Iris pigment epithelial cell (primary cell): ENCODE data around the gene C17orf67.

Experiments
- DNase-seq: peaks from one replicate; pipeline ENCODE4 v3.0.0-alpha.2; 2011; ENCODE audit warnings: low read depth

The C17orf67 gene

DNA sequence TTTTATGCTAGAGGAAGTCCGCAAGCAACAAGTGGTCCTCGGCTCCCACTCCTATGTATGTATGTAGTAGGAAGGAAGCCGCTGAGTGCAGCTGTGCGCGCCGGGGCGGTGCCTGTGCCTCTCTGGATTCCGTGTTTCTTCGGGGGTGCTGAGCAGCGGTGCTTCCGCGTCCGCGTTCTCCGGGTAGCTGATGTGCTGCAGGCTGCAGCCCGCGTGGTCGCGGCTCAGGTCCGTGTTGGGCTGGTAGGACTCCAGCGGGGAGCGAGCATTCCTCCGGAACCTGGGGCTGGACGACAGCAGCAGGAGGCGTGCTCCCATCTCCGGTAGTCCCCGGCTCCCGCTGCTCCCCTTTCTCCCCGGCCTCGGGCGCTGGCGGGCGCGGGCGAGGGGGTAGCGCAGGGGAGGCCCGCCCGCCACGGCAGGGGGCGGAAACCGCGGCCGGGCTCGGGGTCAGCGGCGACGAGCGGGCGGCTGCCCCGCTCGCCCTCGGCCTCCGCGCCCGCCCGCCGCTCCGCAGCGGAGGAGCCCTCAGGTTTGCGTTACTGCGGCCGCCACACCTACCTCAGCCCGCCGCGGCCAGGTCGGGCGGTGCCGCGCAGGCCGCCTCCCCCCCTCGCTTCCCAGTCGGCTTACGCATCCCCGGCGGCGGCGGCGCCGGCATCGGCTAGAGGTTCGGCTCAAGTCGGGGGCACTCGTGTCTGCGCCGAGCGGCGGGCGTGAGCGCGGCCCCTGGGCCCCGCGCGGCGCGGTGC, 487 bp downstream of the C17orf67 start:
- peak; percentile 87 for DNase-seq

DNA sequence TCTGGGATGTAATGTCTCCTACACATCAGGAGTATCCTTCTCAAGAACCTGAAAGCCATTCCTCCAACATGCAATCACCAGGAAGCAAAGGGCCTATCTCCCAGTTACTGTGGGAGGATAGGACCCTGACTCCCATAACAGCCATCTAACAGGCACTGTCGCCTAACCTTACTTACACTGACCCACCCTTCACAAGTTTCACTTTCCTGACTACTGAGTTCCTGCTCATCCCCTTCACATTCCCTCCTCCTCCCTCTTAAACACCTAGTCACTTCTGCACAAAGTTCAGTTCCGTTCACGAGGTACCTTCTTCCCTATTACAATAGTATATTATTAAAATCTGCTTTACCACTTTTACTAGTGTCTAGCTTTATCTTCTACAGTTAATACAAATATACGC, 1.3 kb downstream of the C17orf67 start:
- no peak for DNase-seq

DNA sequence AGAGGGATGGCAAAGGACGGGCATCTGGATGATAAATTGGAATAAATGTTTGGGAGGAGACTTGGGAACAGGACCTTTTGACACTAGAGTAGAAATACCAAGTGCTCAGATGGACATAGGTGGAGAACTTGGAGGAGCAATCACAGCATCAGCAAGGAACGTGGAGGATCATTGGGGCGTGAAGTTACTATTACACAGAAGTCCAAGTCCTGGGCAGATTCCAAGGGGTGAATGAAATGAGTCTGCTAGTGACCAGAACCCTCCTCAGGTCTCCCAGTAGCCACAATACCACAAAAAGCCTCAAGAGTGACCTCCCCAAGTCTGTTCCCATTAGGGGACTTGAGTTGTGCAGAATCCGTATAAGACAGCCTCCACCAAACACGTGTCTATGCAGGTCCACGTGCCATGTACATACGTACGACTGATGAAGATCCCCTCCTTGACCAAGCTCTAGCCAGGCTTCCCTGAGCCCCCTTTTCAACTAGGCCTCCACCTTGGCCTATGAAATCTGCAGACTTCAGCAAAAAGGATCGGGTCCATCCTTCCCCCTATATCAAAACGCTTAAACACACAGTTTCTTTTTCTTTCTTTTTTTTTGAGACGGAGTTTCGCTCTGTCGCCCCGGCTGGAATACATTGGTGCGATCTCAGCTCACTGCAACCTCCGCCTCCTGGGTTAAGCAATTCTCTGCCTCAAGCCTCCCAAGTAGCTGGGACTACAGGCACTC, 2.2 kb downstream of the C17orf67 start:
- no peak for DNase-seq

DNA sequence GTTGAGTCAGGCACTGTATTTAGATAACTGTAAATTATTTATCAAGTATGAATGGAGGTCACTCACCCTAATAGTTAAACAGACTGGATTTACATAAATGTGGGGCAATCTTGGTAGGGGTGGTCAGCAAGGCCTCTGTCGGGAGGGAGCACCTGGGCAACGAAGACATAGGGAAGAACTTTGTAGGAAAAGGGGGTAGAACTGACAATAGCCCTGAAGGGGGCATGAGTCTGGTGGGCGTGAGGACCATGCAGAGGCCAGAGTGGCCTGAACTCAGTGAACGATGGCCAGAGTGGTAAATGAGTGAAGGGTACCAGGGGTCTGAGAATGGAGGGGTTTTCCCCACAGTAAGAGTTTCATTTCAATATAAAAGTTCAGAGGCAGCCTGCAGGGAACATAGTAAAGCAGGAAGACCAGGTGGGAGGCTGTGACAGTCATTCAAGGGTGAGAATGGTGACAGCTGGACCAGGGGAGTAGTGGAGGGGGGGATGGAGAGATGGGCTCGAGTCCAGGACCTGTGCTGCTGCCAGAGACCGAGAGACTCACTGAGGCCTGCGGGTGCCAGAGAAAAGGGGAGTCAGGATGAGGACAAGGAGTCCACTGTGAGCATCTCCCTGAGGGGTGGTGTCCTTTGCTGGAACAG, 2.9 kb downstream of the C17orf67 start:
- no peak for DNase-seq

DNA sequence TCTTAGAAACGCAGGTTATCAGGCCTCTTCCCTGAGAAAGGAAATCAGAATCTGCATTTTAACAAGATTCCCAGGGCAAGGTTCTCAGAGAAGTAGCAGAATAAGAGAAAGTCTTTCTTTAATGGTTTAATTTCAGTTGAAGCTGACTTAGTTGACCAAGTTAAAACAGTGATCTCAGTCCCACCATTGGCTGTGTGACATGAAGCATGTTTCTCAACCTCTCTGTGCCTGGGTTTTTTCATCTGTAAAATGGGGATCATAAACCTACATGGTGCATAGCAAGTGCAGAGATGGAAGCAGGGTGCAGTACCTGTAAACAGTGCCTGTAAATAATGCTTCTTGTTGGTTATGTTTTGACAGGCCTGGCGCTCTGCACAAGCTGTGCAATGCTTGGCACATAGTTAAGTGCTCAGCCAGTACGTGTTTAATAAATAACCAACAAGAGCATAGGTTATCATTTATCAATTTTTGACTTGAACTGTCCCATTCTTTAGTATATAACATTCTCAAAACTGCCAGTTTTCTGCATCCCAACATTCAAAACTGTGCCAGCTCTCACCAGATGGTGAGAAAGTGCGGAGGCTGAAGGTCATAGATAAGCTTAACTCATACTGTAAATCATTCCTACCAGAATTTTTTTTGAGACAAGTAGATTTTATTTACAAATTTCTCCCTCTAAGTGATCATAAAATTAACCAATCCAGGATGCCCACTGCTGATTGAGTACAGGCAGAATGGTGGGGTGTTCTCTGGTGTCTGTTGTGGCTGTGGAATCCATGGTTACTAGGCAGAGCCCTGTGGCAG, 6.9 kb downstream of the C17orf67 start:
- no peak for DNase-seq

DNA sequence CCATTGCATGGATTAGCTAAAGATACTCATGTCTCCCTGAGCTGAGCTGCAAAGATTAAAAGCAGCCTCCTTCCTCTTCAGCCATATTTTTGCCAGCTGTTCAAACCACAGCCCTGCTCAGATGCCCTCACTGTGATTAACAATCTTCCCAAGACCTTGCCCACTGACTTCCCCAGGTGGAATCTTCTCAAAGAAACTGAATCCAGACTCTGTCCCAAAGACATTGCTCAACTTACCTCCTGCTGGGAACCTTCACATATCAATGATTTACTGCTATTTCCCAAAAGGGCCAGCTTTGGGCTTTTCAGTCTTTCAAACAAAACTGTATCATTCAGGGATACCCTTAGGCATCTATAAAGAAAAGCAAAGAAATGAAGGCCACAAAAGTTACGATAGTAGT, 9.2 kb downstream of the C17orf67 start:
- DNase-seq = no peak

DNA sequence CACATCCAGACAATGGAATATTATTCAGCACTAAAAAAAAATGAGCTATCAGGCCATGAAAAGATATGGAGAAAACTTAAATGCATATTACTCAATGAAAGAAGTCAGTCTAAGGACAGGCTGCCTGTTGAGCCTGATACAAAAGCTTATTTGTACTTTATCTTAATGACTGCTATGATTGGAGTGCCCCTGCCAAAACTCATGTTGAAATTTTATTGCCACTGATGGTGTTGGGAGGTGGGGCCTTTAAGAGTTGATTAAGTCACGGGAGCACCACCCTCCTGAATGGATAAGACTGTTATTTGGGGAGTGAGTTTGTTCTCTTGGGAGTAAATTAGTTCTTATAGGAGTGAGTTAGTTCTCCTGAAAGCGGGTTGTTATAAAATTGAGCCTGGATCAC, 9.9 kb downstream of the C17orf67 start:
- no peak for DNase-seq

DNA sequence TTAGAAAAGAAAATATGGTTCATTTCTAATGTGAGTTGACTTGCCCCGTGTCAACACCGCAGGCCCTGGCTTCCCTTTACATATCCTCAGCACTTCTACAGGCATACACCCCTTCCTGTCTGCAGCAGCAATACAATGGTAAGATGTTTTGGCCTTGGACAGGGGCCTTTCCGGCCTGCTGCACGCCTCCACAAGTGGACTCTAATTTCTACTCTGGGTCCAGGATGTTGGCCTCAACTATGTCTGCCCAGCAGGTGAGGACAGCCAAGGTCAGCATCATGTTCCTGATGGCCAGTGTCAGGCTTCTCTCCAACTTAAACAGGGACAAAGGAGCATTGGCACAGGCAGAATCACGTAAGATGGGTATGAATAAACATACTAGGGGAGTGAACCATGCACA, 11.0 kb downstream of the C17orf67 start:
- no peak for DNase-seq

DNA sequence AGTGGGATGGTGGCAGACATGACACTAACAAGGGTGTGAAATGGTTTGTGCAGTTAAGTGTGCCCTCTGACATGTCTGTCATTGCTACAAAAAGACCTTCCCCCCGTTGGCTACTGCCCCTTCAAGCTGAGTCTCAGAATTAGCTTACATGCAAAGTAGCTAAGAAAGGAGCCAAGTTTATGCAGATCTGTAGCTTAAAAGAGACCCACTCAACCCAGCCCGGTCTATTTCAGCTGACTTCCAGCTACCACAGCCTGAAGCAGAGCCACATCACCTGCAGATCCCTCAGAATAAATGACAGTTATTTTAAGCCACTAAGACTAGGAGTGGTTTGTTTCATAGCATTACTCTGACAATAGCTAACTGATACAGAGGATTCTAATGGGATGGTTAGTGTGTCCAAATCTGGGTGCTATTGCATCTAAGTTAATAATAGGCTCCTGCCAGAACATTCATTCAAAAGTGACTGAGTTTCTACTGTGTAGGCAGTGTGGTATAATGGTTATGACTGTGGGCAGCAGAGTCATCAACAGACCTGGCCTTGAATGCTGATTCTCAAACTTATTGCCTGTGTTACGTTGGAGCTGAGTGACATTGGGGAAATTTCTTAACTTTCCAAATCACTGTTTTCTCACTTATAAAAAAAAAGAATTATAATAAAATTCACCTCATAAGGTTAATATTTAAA, 11.7 kb downstream of the C17orf67 start:
- DNase-seq = no peak

DNA sequence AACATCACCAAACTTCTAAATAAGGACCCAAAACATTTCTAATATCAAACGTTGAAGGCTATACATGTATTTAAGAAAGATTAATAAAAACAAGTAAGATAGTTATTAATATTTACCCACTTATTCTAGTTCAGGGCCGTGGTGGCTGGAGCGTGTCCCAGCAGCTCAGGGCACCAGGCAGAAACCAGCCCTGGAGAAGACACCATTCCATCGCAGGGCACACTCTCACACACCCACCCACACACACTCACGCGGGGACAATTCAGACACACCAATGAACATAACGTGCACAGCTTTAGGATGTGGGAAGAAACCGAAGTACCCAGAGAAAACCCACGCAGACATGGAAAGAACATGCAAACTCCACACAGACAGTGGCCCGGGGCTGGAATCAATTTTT, 13.5 kb downstream of the C17orf67 start:
- no peak for DNase-seq

DNA sequence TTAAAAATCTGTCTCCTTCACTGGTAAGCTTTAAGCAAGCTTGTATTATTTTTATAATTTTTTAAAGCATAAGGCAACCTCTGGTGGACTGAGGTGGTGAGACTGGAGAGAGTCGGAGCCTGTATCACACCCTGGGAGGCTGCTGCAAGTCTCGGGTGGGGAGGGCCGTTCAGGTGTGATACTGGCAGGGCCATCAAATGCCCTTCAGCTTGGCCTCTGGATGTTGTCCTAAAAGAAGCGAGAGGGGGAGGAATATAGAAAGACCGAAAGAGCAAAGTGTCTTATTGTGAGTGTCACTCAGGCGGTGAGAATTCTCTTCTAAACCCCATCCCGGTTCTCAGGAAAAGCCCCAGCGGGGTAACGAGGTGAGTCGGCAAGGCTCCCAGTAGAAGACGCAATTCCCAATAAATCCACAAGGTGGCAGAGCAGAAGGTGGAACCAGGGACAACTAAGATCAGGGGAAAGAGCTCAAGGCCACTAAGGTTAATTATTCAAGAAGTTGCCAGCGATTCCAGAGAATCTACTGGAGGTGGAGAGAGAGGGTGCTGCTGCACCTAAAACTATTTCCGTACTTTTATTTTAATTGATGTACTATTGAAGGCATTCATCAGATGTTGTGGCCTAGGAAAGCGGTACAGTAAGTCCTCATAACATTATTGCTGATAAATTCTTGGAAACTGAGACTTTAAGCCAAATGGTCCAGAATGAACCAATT, 14.1 kb downstream of the C17orf67 start:
- peak; percentile 63 for DNase-seq

DNA sequence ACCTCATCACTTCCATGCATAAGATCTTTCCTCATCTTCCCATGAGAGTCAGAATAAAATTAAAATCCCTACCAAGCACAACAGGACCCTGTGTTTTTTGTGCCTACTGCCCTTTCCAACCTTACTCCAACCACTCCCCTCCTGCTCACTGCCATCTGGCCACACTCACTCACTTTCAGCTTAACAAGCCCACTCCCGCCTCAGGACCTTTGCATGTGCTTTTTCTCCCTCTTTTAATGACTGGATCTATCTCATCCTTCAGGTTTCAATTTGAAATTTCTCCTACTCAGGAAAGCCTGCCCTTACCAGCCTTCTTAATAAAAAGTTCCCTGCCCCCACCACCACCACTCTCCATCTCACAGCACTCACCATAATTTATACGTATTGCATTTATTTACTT, 14.7 kb downstream of the C17orf67 start:
- DNase-seq = no peak

DNA sequence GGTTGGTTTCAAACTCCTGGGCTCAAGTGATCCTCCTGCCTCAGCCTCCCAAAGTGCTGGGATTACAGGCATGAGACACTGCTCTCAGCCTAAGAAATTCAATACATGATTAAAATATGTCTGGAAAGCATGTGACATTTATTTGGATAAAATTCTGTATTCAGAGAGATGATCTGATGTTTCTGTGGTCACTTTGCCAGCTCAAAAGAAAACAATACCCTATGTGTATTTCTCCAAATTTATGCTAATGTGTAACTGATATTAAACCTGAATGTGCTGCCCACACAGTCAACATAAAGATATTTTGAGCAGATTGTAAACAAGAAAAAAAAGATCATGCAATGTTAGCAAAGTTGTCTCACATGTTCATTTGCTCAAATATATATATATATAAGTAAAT, 16.7 kb downstream of the C17orf67 start:
- no peak for DNase-seq

DNA sequence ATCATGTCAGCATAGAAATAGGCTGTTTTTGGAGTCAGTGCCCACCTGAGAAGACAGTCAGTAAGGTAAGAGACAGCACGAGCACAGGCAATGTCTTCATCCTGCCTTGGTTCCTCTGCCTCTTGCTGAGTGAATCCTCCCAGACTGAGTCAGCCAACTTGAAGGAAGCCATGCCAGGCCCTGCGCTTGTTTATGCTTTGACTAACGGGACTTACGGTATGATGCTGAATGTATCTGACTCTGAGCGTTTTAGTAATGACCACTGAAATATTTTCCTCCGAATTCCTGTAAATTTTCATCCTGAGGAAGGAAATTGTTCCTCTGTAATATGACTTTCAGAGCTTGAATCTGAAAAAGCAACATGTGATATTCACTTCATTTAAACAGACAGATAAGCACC, 18.0 kb downstream of the C17orf67 start:
- peak; percentile 87 for DNase-seq

DNA sequence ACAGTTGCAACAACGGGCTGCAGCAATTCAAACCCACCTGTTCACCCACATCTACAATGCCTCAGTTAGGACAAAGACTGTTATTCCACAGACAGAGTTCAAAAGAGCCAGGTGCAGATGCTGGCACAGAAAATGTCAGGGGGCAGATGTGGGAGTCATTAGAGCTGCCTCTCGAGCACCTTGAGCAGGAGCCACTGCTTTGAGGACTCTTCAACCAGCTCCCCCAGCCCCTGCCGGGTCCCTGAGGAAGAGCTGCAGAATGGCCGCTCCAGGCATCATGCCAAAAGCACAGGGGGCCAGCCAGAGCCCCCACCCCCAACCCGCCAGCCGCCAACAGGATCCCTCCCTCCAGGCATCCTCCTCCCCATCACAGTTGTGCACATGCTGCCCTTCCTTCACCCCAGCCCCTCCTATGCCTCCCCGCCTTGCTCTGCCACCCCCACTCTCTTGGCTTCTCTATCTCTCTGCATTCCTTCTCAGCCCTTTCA, 20.8 kb downstream of the C17orf67 start:
- DNase-seq = no peak

DNA sequence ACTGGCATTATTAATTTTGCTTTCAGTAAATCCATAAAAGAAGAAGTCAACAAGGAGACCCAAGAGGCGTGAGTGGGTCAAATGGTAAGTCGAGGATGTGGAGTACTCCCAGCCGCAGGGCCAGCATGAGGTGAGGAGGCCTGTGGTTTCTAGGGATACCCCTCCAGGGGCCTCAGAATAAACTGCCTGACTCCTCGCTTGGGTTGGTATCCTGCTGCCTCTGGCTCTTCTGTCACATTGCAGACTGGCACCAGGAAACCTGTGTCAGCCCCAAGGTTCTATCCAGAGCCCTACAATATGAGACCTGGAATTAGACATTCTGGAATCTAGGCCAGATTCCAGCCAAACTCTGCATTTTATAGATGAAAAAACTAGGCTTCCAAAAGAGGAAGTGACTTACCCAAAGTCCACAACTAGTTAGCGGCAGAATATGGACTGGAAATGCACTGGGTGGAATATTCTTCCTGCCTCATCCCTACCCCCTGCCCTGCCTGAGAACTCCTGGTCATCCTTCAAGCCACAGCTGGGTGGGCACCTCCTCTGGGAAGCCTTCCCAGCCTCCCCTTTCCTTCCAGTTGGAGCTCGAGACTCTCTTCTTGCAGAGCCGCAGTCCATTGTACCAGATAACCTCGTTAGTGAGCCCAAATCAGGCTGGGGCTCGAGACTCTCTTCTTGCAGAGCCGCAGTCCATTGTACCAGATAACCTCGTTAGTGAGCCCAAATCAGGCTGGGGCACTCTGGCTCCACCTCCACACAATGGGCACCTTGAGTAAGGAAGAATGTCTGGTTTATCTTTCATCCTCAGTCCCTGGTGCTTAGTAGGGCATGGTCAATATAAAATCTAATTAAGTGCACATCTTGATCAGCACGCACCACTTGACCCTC, 22.6 kb downstream of the C17orf67 start:
- no peak for DNase-seq

DNA sequence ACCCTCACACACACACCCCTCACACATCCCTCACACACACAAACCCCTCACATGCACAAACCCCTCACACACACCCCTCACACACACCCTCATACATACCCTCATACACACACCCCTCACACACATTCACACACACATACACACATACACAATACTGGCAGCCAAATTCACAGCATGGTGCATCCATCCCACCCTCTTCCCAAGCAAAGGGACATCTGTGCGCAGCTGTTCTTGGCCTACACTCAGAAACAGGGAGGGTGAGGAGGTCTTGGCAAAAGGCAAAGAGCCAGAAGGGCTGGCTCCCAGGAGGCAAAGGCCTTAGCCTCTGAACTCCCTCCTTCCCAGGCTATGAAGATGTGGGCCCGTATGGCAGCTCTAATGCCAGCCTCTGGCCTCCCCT, 23.4 kb downstream of the C17orf67 start:
- DNase-seq = no peak

DNA sequence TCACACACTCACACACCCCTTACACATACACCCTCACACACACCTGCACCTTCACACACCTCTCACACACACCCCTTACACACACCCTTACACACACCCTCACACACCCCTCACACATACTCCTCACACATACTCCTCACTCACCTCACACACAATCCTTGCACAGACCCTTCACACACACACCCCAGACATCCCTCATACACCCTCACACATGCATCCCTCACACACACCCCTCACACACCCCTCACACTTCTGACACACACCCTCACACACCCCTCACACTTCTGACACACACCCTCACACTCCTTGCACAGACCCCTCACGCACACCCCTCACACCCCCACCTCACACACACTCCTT, 23.9 kb downstream of the C17orf67 start:
- DNase-seq = no peak

DNA sequence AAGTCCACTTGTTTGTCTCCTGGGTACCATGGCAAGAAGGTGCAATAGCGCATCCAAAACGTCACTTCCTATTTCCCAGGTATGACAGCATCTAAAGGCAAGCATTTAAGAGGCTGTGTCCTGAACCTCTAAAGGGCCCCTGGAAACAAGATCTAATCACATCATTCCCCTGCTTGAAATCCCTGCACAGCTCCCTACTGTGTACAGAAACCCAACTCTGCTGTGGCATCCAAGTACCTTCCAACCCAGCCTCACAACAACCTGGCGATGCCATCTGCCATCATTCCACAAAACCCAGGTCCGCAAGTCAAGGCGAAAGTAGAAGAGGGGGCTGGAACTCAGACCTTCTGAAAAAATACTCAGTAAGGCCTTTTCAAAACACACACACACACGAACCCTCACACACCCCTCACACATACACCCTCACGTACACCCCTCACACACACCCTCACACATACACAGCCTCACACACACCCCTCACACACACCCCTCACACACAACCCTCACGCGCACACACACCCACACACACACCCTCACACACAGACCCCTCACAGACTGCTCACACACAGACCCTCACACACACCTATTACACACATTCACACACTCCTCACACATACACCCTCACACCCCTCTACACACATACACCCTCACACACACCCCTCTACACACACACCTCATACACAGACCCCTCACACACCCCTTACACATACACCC, 24.5 kb downstream of the C17orf67 start:
- no peak for DNase-seq
